ENCODE results near the gene OR6B1.
"Not testable (repeated sequence)": the region's sequence is repeated elsewhere in the genome, so short reads cannot be mapped to it uniquely, and the experiment has no call there.

OR6B1 gene

GRCh38 chr7:144001543-144001942, 1.4 kb downstream of the OR6B1 start:
- no peak overlapping the region for H3K27ac ChIP-seq
- H3K4me1 ChIP-seq, result no peaks in the 10 kb centered on the region
- H3K9me3 ChIP-seq, result no peaks in the 10 kb centered on the region
- intact Hi-C loops (cut with DNase I; ENCODE audit: low total_unique reads), result no loop called here
- no peak for TF ChIP-seq CTCF (IDR thresholded peaks at IDR 0.05)
- H3K27me3 ChIP-seq, result no peaks in the 10 kb centered on the region
- no peak for DNase-seq
- no peaks in the 10 kb centered on the region for H3K36me3 ChIP-seq
- no peak overlapping the region for H3K4me3 ChIP-seq

GRCh38 chr7:144004703-144005102, 4.6 kb downstream of the OR6B1 start:
- H3K27me3 ChIP-seq, result no peaks in the 10 kb centered on the region
- H3K4me3 ChIP-seq, result no peak overlapping the region
- intact Hi-C loops (cut with DNase I; ENCODE audit: low total_unique reads), result no loop called here
- no peak for TF ChIP-seq CTCF (IDR thresholded peaks at IDR 0.05)
- H3K9me3 ChIP-seq, result no peaks in the 10 kb centered on the region
- H3K27ac ChIP-seq, result no peak overlapping the region
- H3K4me1 ChIP-seq, result no peaks in the 10 kb centered on the region
- DNase-seq, result no peak
- no peaks in the 10 kb centered on the region for H3K36me3 ChIP-seq

GRCh38 chr7:144006029-144006691, 6.0 kb downstream of the OR6B1 start:
- no peaks in the 10 kb centered on the region for H3K36me3 ChIP-seq
- no peaks in the 10 kb centered on the region for H3K9me3 ChIP-seq
- intact Hi-C loops (cut with DNase I; ENCODE audit: low total_unique reads), result no loop called here
- no peak overlapping the region for H3K27ac ChIP-seq
- no peak for TF ChIP-seq CTCF (IDR thresholded peaks at IDR 0.05)
- no peaks in the 10 kb centered on the region for H3K27me3 ChIP-seq
- H3K4me3 ChIP-seq, result no peak overlapping the region
- no peak for DNase-seq
- no peaks in the 10 kb centered on the region for H3K4me1 ChIP-seq

GRCh38 chr7:144006692-144007042, 6.5 kb downstream of the OR6B1 start:
- H3K27ac ChIP-seq, result no peak overlapping the region
- H3K4me3 ChIP-seq, result no peak overlapping the region
- no peaks in the 10 kb centered on the region for H3K36me3 ChIP-seq
- H3K9me3 ChIP-seq, result no peaks in the 10 kb centered on the region
- H3K27me3 ChIP-seq, result no peaks in the 10 kb centered on the region
- intact Hi-C loops (cut with DNase I; ENCODE audit: low total_unique reads), result no loop called here
- no peak for DNase-seq
- no peaks in the 10 kb centered on the region for H3K4me1 ChIP-seq
- TF ChIP-seq CTCF (IDR thresholded peaks at IDR 0.05), result no peak

GRCh38 chr7:144009361-144009760, 9.2 kb downstream of the OR6B1 start:
- no peak for DNase-seq
- intact Hi-C loops (cut with DNase I; ENCODE audit: low total_unique reads), result no loop called here
- no peaks in the 10 kb centered on the region for H3K36me3 ChIP-seq

GRCh38 chr7:144010061-144010460, 9.9 kb downstream of the OR6B1 start:
- intact Hi-C loops (cut with DNase I; ENCODE audit: low total_unique reads); H3K4me1 ChIP-seq; H3K9me3 ChIP-seq; H3K27ac ChIP-seq; DNase-seq; H3K36me3 ChIP-seq; H3K4me3 ChIP-seq; H3K27me3 ChIP-seq: not testable (repeated sequence)

More at GRCh38 chr7:144009361-144009760, 9.2 kb downstream of the OR6B1 start:
- Histone ChIP-seq H3K4me3 (no peak overlapping the region), H3K9me3 (no peaks in the 10 kb centered on the region), H3K4me1 (no peaks in the 10 kb centered on the region), H3K27me3 (no peaks in the 10 kb centered on the region), H3K27ac (no peak overlapping the region)
- TF ChIP-seq CTCF (IDR thresholded peaks at IDR 0.05), result no peak

GRCh38 chr7:144010821-144011220, 10.7 kb downstream of the OR6B1 start:
- H3K9me3 ChIP-seq; intact Hi-C loops (cut with DNase I; ENCODE audit: low total_unique reads); H3K27me3 ChIP-seq; H3K27ac ChIP-seq; H3K4me1 ChIP-seq; DNase-seq; H3K36me3 ChIP-seq; H3K4me3 ChIP-seq: not testable (repeated sequence)

All from tibial artery (tissue), 4 donors.